Upper lobe of left lung (tissue), 4 donors: Measurements from ENCODE around the gene CAMK1G.

Source experiments
- EP300 ChIP-seq, 4 donors: sonication (generic); formaldehyde crosslinking; IDR thresholded peaks; one replicate each; pipeline ENCODE4 v1.5.1; 2017; ENCODE audit warnings: antibody characterized with exemption in 4 of 4, control low read depth in 2 of 4
- POLR2A ChIP-seq, 4 donors: fragments of 450-650 bp; IDR thresholded peaks; one replicate each; pipeline ENCODE4 v1.5.1; 2016 to 2017; ENCODE audit warnings: antibody characterized with exemption in 4 of 4, mild to moderate bottlenecking in 2 of 4
- POLR2AphosphoS5 ChIP-seq, 2 donors: sonication (generic); formaldehyde crosslinking; IDR thresholded peaks; one replicate each; pipeline ENCODE4 v1.5.1; 2017; ENCODE audit warnings: antibody characterized with exemption in 2 of 2
- TF ChIP-seq, protein P1 (sequence below), 6 experiments: fragments of 450-650 bp in 4 of 6; fragments of 200-600 bp in 2 of 6; sonication (generic) in 2 of 6; IDR thresholded peaks; one replicate each; pipeline ENCODE4 v1.5.1; 2016 to 2019; ENCODE audit warnings: antibody characterized with exemption in 6 of 6

- TF ChIP-seq, protein P1, sequence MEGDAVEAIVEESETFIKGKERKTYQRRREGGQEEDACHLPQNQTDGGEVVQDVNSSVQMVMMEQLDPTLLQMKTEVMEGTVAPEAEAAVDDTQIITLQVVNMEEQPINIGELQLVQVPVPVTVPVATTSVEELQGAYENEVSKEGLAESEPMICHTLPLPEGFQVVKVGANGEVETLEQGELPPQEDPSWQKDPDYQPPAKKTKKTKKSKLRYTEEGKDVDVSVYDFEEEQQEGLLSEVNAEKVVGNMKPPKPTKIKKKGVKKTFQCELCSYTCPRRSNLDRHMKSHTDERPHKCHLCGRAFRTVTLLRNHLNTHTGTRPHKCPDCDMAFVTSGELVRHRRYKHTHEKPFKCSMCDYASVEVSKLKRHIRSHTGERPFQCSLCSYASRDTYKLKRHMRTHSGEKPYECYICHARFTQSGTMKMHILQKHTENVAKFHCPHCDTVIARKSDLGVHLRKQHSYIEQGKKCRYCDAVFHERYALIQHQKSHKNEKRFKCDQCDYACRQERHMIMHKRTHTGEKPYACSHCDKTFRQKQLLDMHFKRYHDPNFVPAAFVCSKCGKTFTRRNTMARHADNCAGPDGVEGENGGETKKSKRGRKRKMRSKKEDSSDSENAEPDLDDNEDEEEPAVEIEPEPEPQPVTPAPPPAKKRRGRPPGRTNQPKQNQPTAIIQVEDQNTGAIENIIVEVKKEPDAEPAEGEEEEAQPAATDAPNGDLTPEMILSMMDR (IDR thresholded peaks at IDR 0.05), result no peak
- TF ChIP-seq EP300 (IDR thresholded peaks at IDR 0.05), result no peak
- no peak for TF ChIP-seq POLR2A (IDR thresholded peaks at IDR 0.05)
- no peak for TF ChIP-seq POLR2AphosphoS5 (IDR thresholded peaks at IDR 0.05)
These were observed 2.8 kb downstream of the CAMK1G start for GRCh38 chr1:209586221-209586740.
